A673 (cell line): ENCODE measurements around the gene LTBP2. TPM values are rescaled to one million over a fixed set of nuclear protein-coding genes. Genes with fewer than 3 reads are reported as not detected.

ENCODE experiments used
- BruUV-seq: library from RNA; stranded (reverse); fragments of 400-500 nt; replicated peaks from 2 replicates; lab custom pipeline; 2021; lab: Mats Ljungman, UMichigan
- CTCF ChIA-PET: fragments of 300-600 bp; sonication (Branson Sonifier 250); formaldehyde crosslinking; loops from one replicate; lab custom pipeline; 2022; ENCODE audit warnings: antibody characterized with exemption; lab: Charles Lee
- POLR2A ChIA-PET: fragments of 300-600 bp; sonication (Branson Sonifier 250); formaldehyde crosslinking; loops from one replicate; lab custom pipeline; 2022; ENCODE audit warnings: antibody characterized with exemption; ENCODE audit not compliant: low non-redundant PET; lab: Charles Lee
- DNase-seq: peaks from one replicate; pipeline ENCODE4 v3.0.0-alpha.2; 2015; ENCODE audit warnings: low spot score
- H3K27ac ChIP-seq: fragments of 200-600 bp; sonication (generic); 2 replicates; pipeline ENCODE4 v1.5.1; 2016; ENCODE audit warnings: mixed run types, low read depth, mild to moderate bottlenecking, mixed read lengths, antibody characterized with exemption, low read length; ENCODE audit not compliant: poor library complexity, severe bottlenecking
- H3K27me3 ChIP-seq: fragments of 200-600 bp; sonication (generic); replicated peaks from 2 replicates; pipeline ENCODE4 v1.6.1; 2017; ENCODE audit warnings: mixed run types, low read depth, mild to moderate bottlenecking, mixed read lengths, antibody characterized with exemption, low read length; ENCODE audit not compliant: insufficient read depth, poor library complexity
- H3K36me3 ChIP-seq: fragments of 200-600 bp; sonication (generic); 2 replicates; pipeline ENCODE4 v1.6.1; 2016; ENCODE audit warnings: mixed run types, mild to moderate bottlenecking, mixed read lengths, antibody characterized with exemption, low read length; ENCODE audit not compliant: insufficient read depth, poor library complexity, severe bottlenecking
- H3K4me1 ChIP-seq: fragments of 200-600 bp; sonication (generic); 2 replicates; pipeline ENCODE4 v1.6.1; 2017; ENCODE audit warnings: mixed run types, mild to moderate bottlenecking, mixed read lengths, antibody characterized with exemption, low read length; ENCODE audit not compliant: insufficient read depth, poor library complexity, severe bottlenecking
- H3K4me3 ChIP-seq: fragments of 200-600 bp; sonication (generic); 2 replicates; pipeline ENCODE4 v1.5.1; 2016; ENCODE audit warnings: low read depth, mixed run types, mild to moderate bottlenecking, mixed read lengths, low read length; ENCODE audit not compliant: poor library complexity, severe bottlenecking
- H3K9me3 ChIP-seq: fragments of 200-600 bp; sonication (generic); 2 replicates; pipeline ENCODE4 v1.6.1; 2016; ENCODE audit warnings: mixed run types, low read depth, mild to moderate bottlenecking, mixed read lengths, antibody characterized with exemption, low read length; ENCODE audit not compliant: poor library complexity, severe bottlenecking
- EZH2 ChIP-seq: fragments of 200-600 bp; sonication (generic); IDR thresholded peaks from 2 replicates; pipeline ENCODE4 v1.6.1; 2017; ENCODE audit warnings: borderline replicate concordance, low read depth, mild to moderate bottlenecking, mixed read lengths, antibody characterized with exemption, low read length; ENCODE audit not compliant: poor library complexity, severe bottlenecking
- intact Hi-C: fragments of 100-400 bp; cut with micrococcal nuclease; formaldehyde crosslinking; loops from one replicate; pipeline ENCODE4 v1.10.0; 2022; ENCODE audit not compliant: unreplicated experiment
- total RNA-seq: library from RNA; stranded (reverse); gene quantifications from 2 replicates; pipeline ENCODE4 v1.2.3, GENCODE V29; 2021
- TF ChIP-seq, protein P1 (sequence below): fragments of 300-800, 200-600 bp; sonication (generic); conservative IDR thresholded peaks from 2 replicates; pipeline ENCODE4 v1.5.1; 2017; ENCODE audit warnings: low read depth, mild to moderate bottlenecking, antibody characterized with exemption, low read length, moderate library complexity, mixed read lengths

The LTBP2 gene
- total RNA-seq, 1 experiment from 2014 or later: 0.26 TPM

DNA sequence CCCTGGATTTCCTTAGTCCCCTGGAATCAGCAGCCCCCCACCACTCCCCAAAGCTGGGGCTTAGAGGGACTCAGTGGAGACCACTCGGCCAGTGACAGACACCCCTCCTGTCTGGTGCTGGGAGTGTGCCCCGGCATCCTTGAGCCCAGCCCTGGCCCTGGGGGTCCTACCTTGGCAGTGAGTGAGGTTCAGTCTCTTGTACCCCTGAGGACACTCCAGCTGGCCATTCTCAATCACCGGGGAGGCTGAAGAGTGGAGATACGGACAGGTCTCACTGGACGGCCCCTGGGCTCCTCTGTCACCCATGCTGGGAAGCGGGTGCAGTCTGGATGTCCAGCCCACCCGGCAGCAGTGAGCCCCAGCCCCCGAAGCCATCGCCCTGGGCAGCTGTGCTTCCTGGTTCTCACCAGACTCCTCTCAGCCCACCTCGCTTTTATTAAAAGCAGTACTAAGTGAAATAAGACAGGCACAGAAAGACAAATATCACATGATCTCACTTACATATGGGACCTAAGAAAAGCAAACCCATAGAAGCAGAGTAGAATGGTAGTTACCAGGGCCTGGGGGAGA is 76.2 kb downstream of the LTBP2 start:
- TF ChIP-seq EZH2: no peak
- TF ChIP-seq, protein P1, sequence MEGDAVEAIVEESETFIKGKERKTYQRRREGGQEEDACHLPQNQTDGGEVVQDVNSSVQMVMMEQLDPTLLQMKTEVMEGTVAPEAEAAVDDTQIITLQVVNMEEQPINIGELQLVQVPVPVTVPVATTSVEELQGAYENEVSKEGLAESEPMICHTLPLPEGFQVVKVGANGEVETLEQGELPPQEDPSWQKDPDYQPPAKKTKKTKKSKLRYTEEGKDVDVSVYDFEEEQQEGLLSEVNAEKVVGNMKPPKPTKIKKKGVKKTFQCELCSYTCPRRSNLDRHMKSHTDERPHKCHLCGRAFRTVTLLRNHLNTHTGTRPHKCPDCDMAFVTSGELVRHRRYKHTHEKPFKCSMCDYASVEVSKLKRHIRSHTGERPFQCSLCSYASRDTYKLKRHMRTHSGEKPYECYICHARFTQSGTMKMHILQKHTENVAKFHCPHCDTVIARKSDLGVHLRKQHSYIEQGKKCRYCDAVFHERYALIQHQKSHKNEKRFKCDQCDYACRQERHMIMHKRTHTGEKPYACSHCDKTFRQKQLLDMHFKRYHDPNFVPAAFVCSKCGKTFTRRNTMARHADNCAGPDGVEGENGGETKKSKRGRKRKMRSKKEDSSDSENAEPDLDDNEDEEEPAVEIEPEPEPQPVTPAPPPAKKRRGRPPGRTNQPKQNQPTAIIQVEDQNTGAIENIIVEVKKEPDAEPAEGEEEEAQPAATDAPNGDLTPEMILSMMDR: no peak
- H3K9me3 ChIP-seq: no peaks in the 10 kb centered on the region
- ChIA-PET POLR2A (no interaction called here), CTCF (no interaction called here)
- no peak overlapping the region for H3K4me3 ChIP-seq
- H3K4me1 ChIP-seq: no peaks in the 10 kb centered on the region
- H3K27ac ChIP-seq: no peak overlapping the region
- no peaks in the 10 kb centered on the region for H3K27me3 ChIP-seq
- intact Hi-C loops: no loop called here
- no peaks in the 10 kb centered on the region for H3K36me3 ChIP-seq
- no peak for DNase-seq
- no TSS peak for BruUV-seq

DNA sequence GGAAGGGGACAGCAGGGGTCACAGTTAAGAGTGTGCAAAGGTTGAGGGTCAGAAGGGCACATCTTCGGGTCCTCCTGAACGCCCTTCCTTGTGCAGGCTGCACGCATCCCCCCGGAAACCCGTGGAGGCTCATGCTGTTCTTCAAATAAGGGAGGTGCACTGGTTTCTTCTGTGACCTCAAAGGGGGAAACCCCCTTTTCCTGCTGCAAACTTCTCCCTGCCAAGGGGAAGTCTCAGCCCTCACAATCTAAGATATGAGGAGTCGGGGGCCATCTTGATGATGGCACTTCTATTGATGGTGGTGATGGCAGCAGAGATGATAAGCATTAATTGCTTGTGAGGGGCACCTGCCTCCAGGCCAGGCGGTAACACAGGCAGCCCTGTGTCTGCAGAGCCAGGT is 78.5 kb downstream of the LTBP2 start:
- POLR2A ChIA-PET: no interaction called here
- H3K9me3 ChIP-seq: no peaks in the 10 kb centered on the region
- TF ChIP-seq, protein P1: no peak
- TF ChIP-seq EZH2: no peak
- H3K4me3 ChIP-seq: no peak overlapping the region
- no TSS peak for BruUV-seq
- CTCF ChIA-PET: no interaction called here
- DNase-seq: no peak
- H3K27me3 ChIP-seq: no peaks in the 10 kb centered on the region
- H3K36me3 ChIP-seq: no peaks in the 10 kb centered on the region
- H3K27ac ChIP-seq: no peak overlapping the region
- no peaks in the 10 kb centered on the region for H3K4me1 ChIP-seq
- intact Hi-C loops: no loop called here

DNA sequence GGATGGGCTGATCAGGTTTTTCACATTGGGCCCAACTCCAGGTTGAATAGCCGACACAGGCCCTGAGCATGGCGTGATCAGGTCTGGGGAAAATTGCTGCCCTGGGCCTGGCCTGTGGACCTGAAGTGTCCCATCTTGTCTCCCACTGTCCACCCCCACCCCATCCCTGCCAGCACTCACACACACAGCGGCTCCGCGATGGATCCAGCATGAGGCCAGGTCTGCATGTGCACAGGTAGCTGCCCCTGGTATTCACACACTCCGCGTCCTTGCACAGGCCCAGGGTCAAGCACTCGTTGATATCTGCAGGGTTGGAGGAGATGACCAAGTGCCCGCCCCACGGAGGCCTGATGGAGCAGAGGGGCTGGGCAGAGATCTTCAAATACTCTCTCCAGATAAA is 79.8 kb downstream of the LTBP2 start:
- TF ChIP-seq, protein P1: no peak
- TF ChIP-seq EZH2: no peak
- Histone ChIP-seq H3K27me3 (no peaks in the 10 kb centered on the region), H3K9me3 (no peaks in the 10 kb centered on the region), H3K36me3 (no peaks in the 10 kb centered on the region), H3K4me1 (no peaks in the 10 kb centered on the region), H3K27ac (no peak overlapping the region), H3K4me3 (no peak overlapping the region)
- intact Hi-C loops: no loop called here
- no TSS peak for BruUV-seq
- ChIA-PET CTCF (no interaction called here), POLR2A (no interaction called here)
- no peak for DNase-seq
